ENCODE data around the gene CNTFR.

CNTFR gene

DNA sequence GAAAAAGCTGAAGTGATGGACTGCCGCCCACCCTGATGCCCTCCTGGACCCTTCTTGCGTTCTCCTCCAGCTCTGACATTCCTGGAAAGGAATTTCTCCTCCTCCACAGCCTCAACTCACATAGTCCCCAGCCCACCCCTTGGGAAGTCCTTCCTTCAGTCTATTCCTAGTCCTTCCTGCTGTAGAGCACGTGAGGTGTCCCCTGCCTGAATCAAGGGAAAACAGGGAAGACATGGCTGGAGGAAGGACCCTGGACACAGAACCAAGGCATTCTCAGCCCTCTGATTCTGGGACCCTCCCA is 35.6 kb upstream of the CNTFR start:
- TF ChIP-seq, protein P1, sequence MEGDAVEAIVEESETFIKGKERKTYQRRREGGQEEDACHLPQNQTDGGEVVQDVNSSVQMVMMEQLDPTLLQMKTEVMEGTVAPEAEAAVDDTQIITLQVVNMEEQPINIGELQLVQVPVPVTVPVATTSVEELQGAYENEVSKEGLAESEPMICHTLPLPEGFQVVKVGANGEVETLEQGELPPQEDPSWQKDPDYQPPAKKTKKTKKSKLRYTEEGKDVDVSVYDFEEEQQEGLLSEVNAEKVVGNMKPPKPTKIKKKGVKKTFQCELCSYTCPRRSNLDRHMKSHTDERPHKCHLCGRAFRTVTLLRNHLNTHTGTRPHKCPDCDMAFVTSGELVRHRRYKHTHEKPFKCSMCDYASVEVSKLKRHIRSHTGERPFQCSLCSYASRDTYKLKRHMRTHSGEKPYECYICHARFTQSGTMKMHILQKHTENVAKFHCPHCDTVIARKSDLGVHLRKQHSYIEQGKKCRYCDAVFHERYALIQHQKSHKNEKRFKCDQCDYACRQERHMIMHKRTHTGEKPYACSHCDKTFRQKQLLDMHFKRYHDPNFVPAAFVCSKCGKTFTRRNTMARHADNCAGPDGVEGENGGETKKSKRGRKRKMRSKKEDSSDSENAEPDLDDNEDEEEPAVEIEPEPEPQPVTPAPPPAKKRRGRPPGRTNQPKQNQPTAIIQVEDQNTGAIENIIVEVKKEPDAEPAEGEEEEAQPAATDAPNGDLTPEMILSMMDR (IDR thresholded peaks at IDR 0.05; ENCODE audit: insufficient read depth, low read depth, low read length, missing control alignments) = no peak
- no peak overlapping the region for H3K4me3 ChIP-seq (ENCODE audit: low read depth, low read length)
- DNase-seq (ENCODE audit: low read depth) = no peak

GRCh38 chr9:34624475-34625185 is 35.1 kb upstream of the CNTFR start:
- no peak overlapping the region for H3K4me3 ChIP-seq (ENCODE audit: low read depth, low read length)
- no peak for DNase-seq (ENCODE audit: low read depth)
- TF ChIP-seq, protein P1 (IDR thresholded peaks at IDR 0.05; ENCODE audit: insufficient read depth, low read depth, low read length, missing control alignments) = no peak

DNA sequence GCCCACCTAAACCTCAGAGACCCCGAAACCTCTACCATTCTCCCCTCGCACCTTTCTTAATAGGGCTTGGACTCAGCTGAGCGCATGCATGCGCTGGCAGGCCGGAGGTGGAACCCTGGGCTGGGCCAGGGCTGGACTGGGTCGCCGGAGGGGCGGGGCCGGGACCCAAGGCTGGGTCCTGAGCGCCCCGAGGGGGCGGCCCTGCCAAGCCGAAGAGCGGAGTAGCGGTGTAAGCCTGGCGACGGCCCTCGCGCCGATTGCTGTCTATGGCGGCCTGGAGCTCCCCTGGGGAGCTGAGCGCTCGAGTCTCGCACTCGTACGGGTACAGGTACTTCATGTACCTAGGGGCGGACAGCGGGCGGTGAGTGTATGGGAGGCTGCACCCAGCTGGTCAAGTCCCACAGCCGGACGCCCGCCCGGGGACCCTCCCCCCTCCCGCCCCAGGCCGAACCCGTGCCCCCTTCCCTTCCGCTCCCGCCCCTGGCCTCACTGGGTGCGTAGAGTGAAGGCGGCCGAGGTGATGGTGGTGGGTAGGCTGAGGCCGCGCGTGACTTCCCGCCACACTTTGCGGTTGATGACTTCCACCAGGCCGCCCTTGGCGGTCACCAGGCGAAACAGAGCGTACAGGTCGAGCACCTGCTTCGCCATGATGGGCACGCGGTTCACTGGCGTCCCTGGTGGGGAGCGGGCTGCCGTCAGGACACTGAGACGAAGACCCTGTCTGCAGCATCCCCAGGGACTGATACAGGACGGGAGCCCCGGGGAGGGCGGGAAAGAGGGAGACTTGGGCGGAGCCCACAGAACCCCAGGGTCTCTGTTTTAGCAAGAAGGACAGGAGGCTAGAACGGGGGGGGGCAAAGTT is 34.1 kb upstream of the CNTFR start:
- DNase-seq (ENCODE audit: low read depth) = no peak
- H3K4me3 ChIP-seq (ENCODE audit: low read depth, low read length) = no peak overlapping the region
- TF ChIP-seq, protein P1 (IDR thresholded peaks at IDR 0.05; ENCODE audit: insufficient read depth, low read depth, low read length, missing control alignments) = no peak

DNA sequence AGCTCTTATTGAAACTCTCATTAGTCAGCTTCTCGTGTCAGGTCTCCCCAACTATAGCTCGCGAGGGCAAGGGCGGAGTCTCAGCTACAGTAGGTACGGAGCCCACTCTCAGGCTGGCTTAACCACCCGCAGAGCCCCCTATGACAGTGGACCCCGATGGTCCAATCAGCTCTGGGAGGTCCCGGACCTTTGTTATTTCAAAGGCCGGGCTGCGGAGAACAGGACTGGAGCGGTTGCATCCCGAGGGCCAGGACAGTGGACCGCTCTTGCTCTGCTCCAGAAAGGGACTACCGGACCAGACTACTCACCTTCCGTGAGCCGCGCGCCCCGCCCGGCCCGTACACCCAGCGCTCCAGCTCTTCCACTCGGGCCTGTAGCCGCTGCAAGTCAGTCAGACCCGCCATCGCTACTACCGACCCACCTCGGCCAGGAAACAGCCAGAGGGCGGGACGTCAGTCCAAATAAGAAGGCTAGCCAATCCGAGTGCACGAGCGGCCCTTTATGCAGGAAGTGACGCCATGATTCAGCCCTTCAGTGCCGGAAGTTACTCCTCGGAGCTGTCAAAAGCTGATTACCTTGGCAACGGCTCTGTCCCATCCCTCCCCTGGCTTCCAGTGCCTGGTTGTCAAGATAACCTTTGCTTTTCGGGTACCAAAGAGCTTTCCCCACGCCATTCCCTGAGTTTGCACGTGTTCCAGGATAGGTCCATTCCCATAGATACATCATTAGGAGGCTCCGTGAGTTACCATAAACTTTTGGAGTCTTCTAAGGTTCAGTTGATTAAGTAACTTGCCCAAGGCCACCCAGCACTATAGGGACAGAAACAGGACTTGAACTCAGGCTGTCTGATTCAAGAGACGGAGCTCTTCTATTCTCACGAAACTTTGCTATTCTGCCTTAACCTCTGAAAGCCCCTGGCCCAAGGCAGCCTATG is 30.8 kb upstream of the CNTFR start, which contains the start of gene DCTN3:
Gene DCTN3, minus strand, starts transcription at position 435 of the 934 bp plus-strand sequence. Its CDS starts 31 bp downstream, at position 404.
- peak within 1 kb of the TSS; percentile 86 for H3K4me3 ChIP-seq (ENCODE audit: low read depth, low read length)
- TF ChIP-seq, protein P1 (IDR thresholded peaks at IDR 0.05; ENCODE audit: insufficient read depth, low read depth, low read length, missing control alignments) = no peak
- DNase-seq (ENCODE audit: low read depth) = peak; percentile 96

DNA sequence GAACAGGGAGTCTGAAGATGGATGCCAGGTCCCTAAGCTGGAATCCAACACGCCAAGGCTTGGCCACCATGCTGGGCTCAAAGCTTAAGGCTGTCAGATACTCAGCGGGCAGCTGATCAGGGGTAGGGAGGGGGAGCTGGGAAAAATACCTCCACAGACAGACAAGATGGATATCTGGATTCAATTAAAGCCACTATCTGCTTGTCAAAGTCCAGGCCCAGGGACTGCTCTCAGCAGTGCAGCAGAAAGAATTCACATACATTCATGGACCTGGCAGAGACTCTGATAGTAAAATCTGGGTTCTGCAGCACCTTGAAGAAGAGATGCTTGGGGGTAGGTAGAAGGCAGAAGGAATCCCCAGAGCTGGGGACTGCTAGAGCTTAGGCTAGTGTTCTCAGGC is 25.6 kb upstream of the CNTFR start:
- H3K4me3 ChIP-seq (ENCODE audit: low read depth, low read length) = no peak overlapping the region
- DNase-seq (ENCODE audit: low read depth) = no peak
- TF ChIP-seq, protein P1 (IDR thresholded peaks at IDR 0.05; ENCODE audit: insufficient read depth, low read depth, low read length, missing control alignments) = no peak

DNA sequence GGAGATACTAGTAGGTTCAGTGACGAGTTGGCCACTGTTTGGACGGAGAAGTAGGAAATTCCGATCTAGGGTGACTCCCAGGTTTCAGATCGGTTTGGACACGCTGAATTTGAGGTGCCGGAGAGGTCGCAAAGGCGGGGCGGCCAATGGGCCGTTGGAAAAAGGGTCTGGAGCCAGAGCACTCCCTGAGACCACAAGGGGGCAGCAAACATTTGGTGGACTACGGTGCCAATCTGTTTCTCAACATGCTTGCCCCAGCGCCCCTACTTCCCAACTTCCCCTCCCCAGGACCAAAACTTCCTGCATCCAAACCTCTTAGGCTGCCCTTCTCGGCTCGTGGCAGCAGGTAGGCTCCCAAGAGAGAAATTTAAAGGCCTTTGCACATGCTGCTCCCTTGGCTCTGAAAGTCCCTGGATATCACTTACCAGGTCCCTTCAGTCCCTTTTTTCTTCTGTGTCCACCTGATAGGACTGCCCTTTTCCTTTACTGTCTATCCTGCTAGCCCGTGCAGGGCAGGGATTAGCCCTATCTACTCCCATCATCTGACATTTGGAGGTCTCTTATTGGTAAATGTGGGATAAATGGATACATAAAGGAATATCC is 23.4 kb upstream of the CNTFR start:
- peak; percentile 79 for DNase-seq (ENCODE audit: low read depth)
- TF ChIP-seq, protein P1 (IDR thresholded peaks at IDR 0.05; ENCODE audit: insufficient read depth, low read depth, low read length, missing control alignments) = peak; percentile 77

More for the DNA sequence above, 23.4 kb upstream of the CNTFR start:
- H3K4me3 ChIP-seq (ENCODE audit: low read depth, low read length) = peak overlapping the region; percentile 99
